ENCODE data around the gene BPIFB2.

DNA sequence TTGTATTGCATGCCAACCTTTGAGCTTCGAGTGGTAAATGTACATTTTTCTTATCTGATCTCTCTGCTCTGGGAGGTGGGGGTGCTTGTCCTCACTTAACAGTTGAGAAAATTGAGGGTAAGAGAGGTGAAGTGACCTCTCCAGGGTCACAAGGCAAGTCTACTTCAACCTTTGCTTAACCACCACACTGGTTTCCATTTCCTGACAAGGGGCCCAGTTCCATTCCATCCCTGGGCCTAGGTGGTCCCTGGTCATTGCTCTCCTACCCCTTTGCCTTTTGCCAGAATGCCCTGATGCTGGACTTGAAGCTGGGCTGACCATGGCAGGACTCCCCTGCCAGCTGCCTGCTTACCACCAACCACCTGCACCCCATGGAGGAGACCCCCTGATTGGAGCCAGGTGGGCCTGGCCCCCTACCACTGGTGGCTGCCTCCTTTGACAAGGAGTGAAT lies 36.3 kb downstream of the BPIFB2 start:
- TF ChIP-seq POLR2AphosphoS5 (IDR thresholded peaks at IDR 0.05; ENCODE audit: low read depth, low read length), result no peak
- no peak for TF ChIP-seq CTCF (IDR thresholded peaks at IDR 0.05)

Measured in Panc1 (cell line).